ENCODE measurements around the gene ZBTB33.

DNA sequence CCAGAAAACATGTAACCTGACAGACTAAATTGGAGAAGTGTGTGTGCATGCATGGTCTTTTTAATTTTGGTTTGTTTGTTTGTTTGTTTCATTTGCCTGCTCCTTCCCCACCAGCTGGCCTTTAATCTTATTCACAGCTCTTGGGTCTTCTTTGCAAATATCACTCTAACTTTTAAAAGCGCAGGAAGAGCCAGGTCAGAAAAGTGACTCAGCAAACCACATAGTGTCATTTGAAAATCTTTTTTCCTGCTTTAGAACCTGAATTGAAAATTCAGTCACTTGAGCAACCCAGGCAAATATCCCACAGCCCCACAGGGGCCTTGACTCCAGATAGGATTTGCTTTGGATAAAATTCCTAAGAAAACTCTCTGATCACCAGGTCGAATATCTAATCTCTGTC is 56.0 kb downstream of the ZBTB33 start:
- TF ChIP-seq CTCF (conservative IDR thresholded peaks at IDR 0.05; ENCODE audit: low read length) (no peak), EZH2phosphoT487 (IDR thresholded peaks at IDR 0.05; ENCODE audit: borderline replicate concordance) (no peak)

All from Loucy (cell line).